HepG2 (cell line): Measurements from ENCODE around the gene CTDSP1. TPM values are rescaled to one million over a fixed set of nuclear protein-coding genes. Genes with fewer than 3 reads are reported as not detected.

Experiments
- ARHGAP35 ChIP-seq: sonication (generic); formaldehyde crosslinking; IDR thresholded peaks from 2 replicates; pipeline ENCODE4 v1.9.0; 2022; ENCODE audit warnings: mild to moderate bottlenecking, inconsistent platforms, moderate library complexity, missing genetic modification reagents, borderline replicate concordance
- ATF5 ChIP-seq: sonication (generic); formaldehyde crosslinking; IDR thresholded peaks from 2 replicates; pipeline ENCODE4 v1.4.0; 2020; ENCODE audit warnings: mild to moderate bottlenecking, low read depth, missing genetic modification reagents
- CBX1 ChIP-seq: IDR thresholded peaks from one replicate; pipeline ENCODE4 v1.6.1; 2016; ENCODE audit warnings: antibody characterized with exemption, low read depth
- MEIS2 ChIP-seq: sonication (generic); formaldehyde crosslinking; IDR thresholded peaks from 2 replicates; pipeline ENCODE4 v1.9.0; 2021; ENCODE audit warnings: mild to moderate bottlenecking, missing genetic modification reagents
- SKIL ChIP-seq: sonication (generic); formaldehyde crosslinking; IDR thresholded peaks from 2 replicates; pipeline ENCODE4 v1.8.0; 2022; ENCODE audit warnings: missing genetic modification reagents, mild to moderate bottlenecking, moderate library complexity, borderline replicate concordance
- TIGD3 ChIP-seq: sonication (generic); formaldehyde crosslinking; IDR thresholded peaks from 2 replicates; pipeline ENCODE4 v1.5.1; 2020; ENCODE audit warnings: mild to moderate bottlenecking, missing genetic modification reagents, borderline replicate concordance
- ZBTB49 ChIP-seq: sonication (generic); formaldehyde crosslinking; IDR thresholded peaks from 2 replicates; pipeline ENCODE4 v1.4.0; 2020; ENCODE audit warnings: missing genetic modification reagents, borderline replicate concordance
- ZNF160 ChIP-seq: sonication (generic); formaldehyde crosslinking; IDR thresholded peaks from 2 replicates; pipeline ENCODE4 v1.8.0; 2022; ENCODE audit warnings: mild to moderate bottlenecking, inconsistent platforms, missing genetic modification reagents
- ZNF737 ChIP-seq: sonication (generic); formaldehyde crosslinking; IDR thresholded peaks from 2 replicates; pipeline ENCODE4 v1.5.0; 2020; ENCODE audit warnings: missing genetic modification reagents, mild to moderate bottlenecking, borderline replicate concordance
- ZNF780A ChIP-seq: sonication (generic); formaldehyde crosslinking; IDR thresholded peaks from 2 replicates; pipeline ENCODE4 v1.8.0; 2022; ENCODE audit warnings: mild to moderate bottlenecking, missing genetic modification reagents, moderate library complexity
- ZNF800 ChIP-seq: sonication (generic); formaldehyde crosslinking; IDR thresholded peaks from 2 replicates; pipeline ENCODE4 v1.4.0; 2020; ENCODE audit warnings: missing genetic modification reagents
- polyA plus RNA-seq, 8 experiments: library from polyadenylated mRNA; depleted of rRNA in 3 of 8; stranded (reverse) in 7 of 8; unstranded in 1 of 8; fragments of >200 nt; fragmentation: Illumina TruSeq in 4 of 8; extraction: Trizol in 4 of 8; gene quantifications; 2 replicates each; pipeline versions ENCODE4 v1.2.1 to v1.2.3, GENCODE V29; 2011 to 2016; ENCODE audit warnings: low read depth in 4 of 8, missing spikeins in 1 of 8, mixed read lengths in 1 of 8; ENCODE audit not compliant: insufficient read depth in 1 of 8
- total RNA-seq, 5 experiments: library from RNA; depleted of rRNA; stranded (reverse); fragments of >200 nt; fragmentation: Illumina TruSeq; extraction: Trizol; gene quantifications; 2 replicates each; pipeline ENCODE4 v1.2.3, GENCODE V29; 2016; ENCODE audit warnings: low read depth in 1 of 5
- TF ChIP-seq, protein P1 (sequence below): sonication (generic); formaldehyde crosslinking; IDR thresholded peaks from 2 replicates; pipeline ENCODE4 v1.4.0; 2020; ENCODE audit warnings: missing genetic modification reagents
- TF ChIP-seq, protein P2 (sequence below): sonication (generic); formaldehyde crosslinking; IDR thresholded peaks from 2 replicates; pipeline ENCODE4 v1.4.0; 2020; ENCODE audit warnings: mild to moderate bottlenecking, low read depth, missing genetic modification reagents

CTDSP1 gene
- total and polyA plus RNA-seq, 2 of the 13 experiments (the other 11 are each of a cell fraction or from before 2014, with no cell fraction given): 91.0 to 268 TPM

DNA sequence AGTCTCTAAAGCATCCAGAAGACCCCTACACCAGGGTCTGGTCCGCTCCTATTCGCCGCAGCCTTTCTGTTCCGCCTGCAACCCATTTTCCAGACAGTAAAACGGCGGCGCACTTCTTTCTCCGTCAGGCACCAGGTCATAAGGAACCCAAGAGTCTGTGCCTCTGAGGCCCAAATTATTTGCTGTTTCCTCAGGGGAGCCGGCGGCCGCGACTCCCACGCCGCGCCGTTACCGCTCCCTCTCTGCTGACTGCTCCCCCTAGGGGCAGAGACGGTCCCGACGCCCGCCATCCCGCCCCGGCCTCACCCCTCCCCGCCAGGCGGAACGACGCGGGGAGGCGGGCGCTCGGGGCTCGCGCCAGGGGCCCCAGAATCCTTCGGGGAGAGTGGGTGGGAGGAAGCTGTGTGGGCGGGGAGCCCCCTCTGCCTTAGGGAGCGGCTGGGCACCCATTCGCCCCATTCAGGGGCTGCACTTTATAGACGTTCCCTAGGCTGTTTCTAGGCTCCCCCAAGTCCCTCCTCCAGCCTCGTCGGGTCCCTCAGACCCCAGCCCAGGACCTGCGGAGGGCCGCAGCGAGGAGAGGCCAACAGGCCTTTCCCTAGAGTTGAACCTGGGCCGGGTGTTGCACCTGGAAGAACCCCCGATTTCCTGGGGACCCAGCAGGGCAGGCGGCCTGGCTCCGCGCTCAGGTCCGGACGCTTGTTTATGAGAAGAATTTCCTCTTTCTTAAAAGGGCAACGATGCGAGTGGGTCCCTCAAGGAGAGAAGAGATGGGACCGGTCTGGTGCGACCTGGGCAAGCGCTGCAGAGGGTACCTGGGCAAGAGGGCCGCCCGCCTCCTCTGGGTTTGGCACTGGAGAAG is 3.6 kb upstream of the CTDSP1 start (continued):
- TF ChIP-seq MEIS2 (CRISPR knock-in tag): peak; percentile 75
- TF ChIP-seq SKIL: peak; percentile 87
- TF ChIP-seq, protein P1, sequence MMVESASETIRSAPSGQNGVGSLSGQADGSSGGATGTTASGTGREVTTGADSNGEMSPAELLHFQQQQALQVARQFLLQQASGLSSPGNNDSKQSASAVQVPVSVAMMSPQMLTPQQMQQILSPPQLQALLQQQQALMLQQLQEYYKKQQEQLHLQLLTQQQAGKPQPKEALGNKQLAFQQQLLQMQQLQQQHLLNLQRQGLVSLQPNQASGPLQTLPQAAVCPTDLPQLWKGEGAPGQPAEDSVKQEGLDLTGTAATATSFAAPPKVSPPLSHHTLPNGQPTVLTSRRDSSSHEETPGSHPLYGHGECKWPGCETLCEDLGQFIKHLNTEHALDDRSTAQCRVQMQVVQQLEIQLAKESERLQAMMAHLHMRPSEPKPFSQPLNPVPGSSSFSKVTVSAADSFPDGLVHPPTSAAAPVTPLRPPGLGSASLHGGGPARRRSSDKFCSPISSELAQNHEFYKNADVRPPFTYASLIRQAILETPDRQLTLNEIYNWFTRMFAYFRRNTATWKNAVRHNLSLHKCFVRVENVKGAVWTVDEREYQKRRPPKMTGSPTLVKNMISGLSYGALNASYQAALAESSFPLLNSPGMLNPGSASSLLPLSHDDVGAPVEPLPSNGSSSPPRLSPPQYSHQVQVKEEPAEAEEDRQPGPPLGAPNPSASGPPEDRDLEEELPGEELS (CRISPR knock-in tag): peak; percentile 88; the same call in 1 of the 2 replicates
- TF ChIP-seq ZNF800 (CRISPR knock-in tag): peak; percentile 86
- no peak for TF ChIP-seq ZNF737 (CRISPR knock-in tag)
- TF ChIP-seq ZNF780A (CRISPR knock-in tag): no peak
- TF ChIP-seq ZBTB49 (CRISPR knock-in tag): no peak
- TF ChIP-seq, protein P2, sequence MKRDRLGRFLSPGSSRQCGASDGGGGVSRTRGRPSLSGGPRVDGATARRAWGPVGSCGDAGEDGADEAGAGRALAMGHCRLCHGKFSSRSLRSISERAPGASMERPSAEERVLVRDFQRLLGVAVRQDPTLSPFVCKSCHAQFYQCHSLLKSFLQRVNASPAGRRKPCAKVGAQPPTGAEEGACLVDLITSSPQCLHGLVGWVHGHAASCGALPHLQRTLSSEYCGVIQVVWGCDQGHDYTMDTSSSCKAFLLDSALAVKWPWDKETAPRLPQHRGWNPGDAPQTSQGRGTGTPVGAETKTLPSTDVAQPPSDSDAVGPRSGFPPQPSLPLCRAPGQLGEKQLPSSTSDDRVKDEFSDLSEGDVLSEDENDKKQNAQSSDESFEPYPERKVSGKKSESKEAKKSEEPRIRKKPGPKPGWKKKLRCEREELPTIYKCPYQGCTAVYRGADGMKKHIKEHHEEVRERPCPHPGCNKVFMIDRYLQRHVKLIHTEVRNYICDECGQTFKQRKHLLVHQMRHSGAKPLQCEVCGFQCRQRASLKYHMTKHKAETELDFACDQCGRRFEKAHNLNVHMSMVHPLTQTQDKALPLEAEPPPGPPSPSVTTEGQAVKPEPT: peak; percentile 78; the same call in 1 of the 2 replicates
- peak; percentile 95 for TF ChIP-seq TIGD3 (CRISPR knock-in tag)
- TF ChIP-seq ZNF160 (CRISPR knock-in tag): peak; percentile 83; the same call in 1 of the 2 replicates
- 0 out of 2 replicates have a peak, but pooled peaks have one; percentile 41 for TF ChIP-seq ARHGAP35
- peak; percentile 91; the same call in 1 of the 2 replicates for TF ChIP-seq ATF5 (CRISPR knock-in tag)
- peak; percentile 85 for TF ChIP-seq CBX1
